Activated CD8-positive, alpha-beta T cell treated with anti-CD3 and anti-CD28 coated beads for 36 hours (primary cell): ENCODE results near the gene PRELP. TPM values are rescaled to one million over a fixed set of nuclear protein-coding genes. Genes with fewer than 3 reads are reported as not detected.

ENCODE experiments used
- ATAC-seq: fragments of 200-7000 bp; cut with Tn5 transposase; one replicate; pipeline ENCODE4 v1.10.0; 2021; ENCODE audit warnings: mild to moderate bottlenecking, moderate library complexity
- CTCF ChIA-PET: fragments of 350-600 bp; sonication (Branson Sonifier 250); formaldehyde crosslinking; loops from one replicate; lab custom pipeline; 2021; ENCODE audit warnings: antibody characterized with exemption; lab: Charles Lee
- POLR2A ChIA-PET: fragments of 350-600 bp; sonication (Branson Sonifier 250); formaldehyde crosslinking; loops from one replicate; lab custom pipeline; 2021; ENCODE audit warnings: antibody characterized with exemption; lab: Charles Lee
- DNase-seq: peaks from one replicate; pipeline ENCODE4 v3.0.0-alpha.2; 2020
- H3K27ac Mint-ChIP-seq: one replicate; pipeline ENCODE4 v1.8.0; 2021; ENCODE audit warnings: mild to moderate bottlenecking, mixed read lengths
- H3K27me3 Mint-ChIP-seq: one replicate; pipeline ENCODE4 v1.8.0; 2021; ENCODE audit warnings: mixed read lengths
- H3K36me3 Mint-ChIP-seq: one replicate; pipeline ENCODE4 v1.8.0; 2021; ENCODE audit warnings: low read depth, mixed read lengths
- H3K4me1 Mint-ChIP-seq: one replicate; pipeline ENCODE4 v1.8.0; 2021; ENCODE audit warnings: low read depth, mixed read lengths
- H3K4me3 Mint-ChIP-seq: one replicate; pipeline ENCODE4 v1.8.0; 2021; ENCODE audit warnings: mild to moderate bottlenecking, moderate library complexity, mixed read lengths
- H3K9me3 Mint-ChIP-seq: one replicate; pipeline ENCODE4 v1.8.0; 2021; ENCODE audit warnings: mixed read lengths
- CTCF ChIP-seq: fragments of 200-600 bp; IDR thresholded peaks from one replicate; pipeline ENCODE4 v1.8.0; 2022; ENCODE audit warnings: antibody characterized with exemption, mild to moderate bottlenecking
- intact Hi-C: fragments of 100-400 bp; cut with micrococcal nuclease; formaldehyde crosslinking; loops from one replicate; pipeline ENCODE4 v1.10.0; 2022
- total RNA-seq, 2 experiments: library from RNA; stranded (reverse); gene quantifications; one replicate each; pipeline ENCODE4 v1.2.3, GENCODE V29; 2021

Gene PRELP
- total RNA-seq, 2 experiments from 2014 or later: not detected

- peaks cover 28% of the 10 kb centered on the region for H3K27me3 Mint-ChIP-seq
- DNase-seq (no peak), ATAC-seq (no peak)
- ChIA-PET POLR2A (no interaction called here), CTCF (interaction anchor here (1.0 to 1.5 kb wide), 3 partner anchors 24 to 196 kb away, joined by 3 to 4 read pairs (median 3); no protein-coding TSS in a partner anchor)
- H3K9me3 Mint-ChIP-seq: no peaks in the 10 kb centered on the region
- peaks cover 4% of the 10 kb centered on the region for H3K4me1 Mint-ChIP-seq
- intact Hi-C loops: no loop called here
- no peak overlapping the region for H3K27ac Mint-ChIP-seq
- no peak for TF ChIP-seq CTCF
- H3K36me3 Mint-ChIP-seq: no peaks in the 10 kb centered on the region
- no peak overlapping the region for H3K4me3 Mint-ChIP-seq
Measured at GRCh38 chr1:203462878-203463277, 12.7 kb upstream of the PRELP start.

- TF ChIP-seq CTCF: no peak
- DNase-seq: no peak
- ChIA-PET CTCF (interaction anchor here (0.7 to 1.7 kb wide), 6 partner anchors 12 to 196 kb away, joined by 3 to 4 read pairs (median 3); partner anchors contain the start of gene PRELP), POLR2A (no interaction called here)
- peaks cover 4% of the 10 kb centered on the region for H3K4me1 Mint-ChIP-seq
- H3K27ac Mint-ChIP-seq: no peak overlapping the region
- H3K4me3 Mint-ChIP-seq: no peak overlapping the region
- intact Hi-C loops: no loop called here
- no peak for ATAC-seq
- peaks cover 25% of the 10 kb centered on the region for H3K27me3 Mint-ChIP-seq
- no peaks in the 10 kb centered on the region for H3K9me3 Mint-ChIP-seq
- no peaks in the 10 kb centered on the region for H3K36me3 Mint-ChIP-seq
Measured at GRCh38 chr1:203463469-203464062, 12.0 kb upstream of the PRELP start.

- Mint-ChIP-seq H3K4me3 (no peak overlapping the region), H3K27me3 (peaks cover 25% of the 10 kb centered on the region), H3K27ac (no peak overlapping the region), H3K4me1 (peaks cover 4% of the 10 kb centered on the region), H3K36me3 (no peaks in the 10 kb centered on the region), H3K9me3 (no peaks in the 10 kb centered on the region)
- intact Hi-C loops: no loop called here
- DNase-seq (no peak), ATAC-seq (no peak)
- POLR2A ChIA-PET: no interaction called here
- CTCF ChIA-PET: interaction anchor here (0.8 to 1.7 kb wide), 4 partner anchors 12 to 122 kb away, joined by 3 to 4 read pairs (median 4); partner anchors contain the start of gene PRELP
- TF ChIP-seq CTCF: no peak
Measured at GRCh38 chr1:203464226-203464625, 11.4 kb upstream of the PRELP start.

- POLR2A ChIA-PET: no interaction called here
- no peak for TF ChIP-seq CTCF
Measured at GRCh38 chr1:203464743-203465142, 10.9 kb upstream of the PRELP start.

GRCh38 chr1:203465146-203465798, 10.3 kb upstream of the PRELP start:
- intact Hi-C loops: no loop called here
- H3K36me3 Mint-ChIP-seq: no peaks in the 10 kb centered on the region
- no peak for DNase-seq
- no peaks in the 10 kb centered on the region for H3K9me3 Mint-ChIP-seq
- CTCF ChIA-PET: interaction anchor here (1.0 kb wide), 1 partner anchor 9 kb away, joined by 3 read pairs; no protein-coding TSS in a partner anchor
- ATAC-seq: no peak
- POLR2A ChIA-PET: no interaction called here
- H3K4me3 Mint-ChIP-seq: no peak overlapping the region
- no peak for TF ChIP-seq CTCF
- no peak overlapping the region for H3K27ac Mint-ChIP-seq
- H3K4me1 Mint-ChIP-seq: peaks cover 4% of the 10 kb centered on the region
- H3K27me3 Mint-ChIP-seq: peaks cover 20% of the 10 kb centered on the region

More at GRCh38 chr1:203464743-203465142, 10.9 kb upstream of the PRELP start:
- Mint-ChIP-seq H3K4me3 (no peak overlapping the region), H3K27me3 (peaks cover 23% of the 10 kb centered on the region), H3K27ac (no peak overlapping the region), H3K4me1 (peaks cover 4% of the 10 kb centered on the region), H3K36me3 (no peaks in the 10 kb centered on the region), H3K9me3 (no peaks in the 10 kb centered on the region)
- intact Hi-C loops: no loop called here
- CTCF ChIA-PET: interaction anchor here (1.5 to 1.7 kb wide), 2 partner anchors 11 to 123 kb away, joined by 3 to 4 read pairs; partner anchors contain the start of gene PRELP
- no peak for ATAC-seq
- no peak for DNase-seq
